Suprapubic skin (tissue), 4 donors: Measurements from ENCODE around the gene PHF21A. TPM values are rescaled to one million over a fixed set of nuclear protein-coding genes. Genes with fewer than 3 reads are reported as not detected.
"Not testable (repeated sequence)": the region's sequence is repeated elsewhere in the genome, so short reads cannot be mapped to it uniquely, and the experiment has no call there.

ENCODE experiments used
- DNase-seq, 2 donors: peaks; one replicate each; pipeline ENCODE4 v3.0.0-alpha.2; 2019; ENCODE audit warnings: low spot score in 2 of 2
- H3K27ac ChIP-seq: fragments of 200-600 bp; sonication (generic); one replicate; pipeline ENCODE4 v1.5.1; 2019
- H3K27me3 ChIP-seq: fragments of 200-600 bp; sonication (generic); one replicate; pipeline ENCODE4 v1.5.1; 2019
- H3K36me3 ChIP-seq: fragments of 200-600 bp; sonication (generic); one replicate; pipeline ENCODE4 v1.5.1; 2019
- H3K4me1 ChIP-seq: fragments of 200-600 bp; sonication (generic); one replicate; pipeline ENCODE4 v1.5.1; 2019
- H3K4me3 ChIP-seq: fragments of 200-600 bp; sonication (generic); one replicate; pipeline ENCODE4 v1.5.1; 2019; ENCODE audit warnings: mild to moderate bottlenecking
- H3K9me3 ChIP-seq: fragments of 200-600 bp; sonication (generic); one replicate; pipeline ENCODE4 v1.5.1; 2019
- EP300 ChIP-seq: sonication (generic); formaldehyde crosslinking; IDR thresholded peaks from one replicate; pipeline ENCODE4 v1.6.1; 2017; ENCODE audit warnings: antibody characterized with exemption
- POLR2A ChIP-seq, 2 donors: fragments of 450-650 bp; IDR thresholded peaks; one replicate each; pipeline ENCODE4 v1.6.1; 2017; ENCODE audit warnings: antibody characterized with exemption in 2 of 2, mild to moderate bottlenecking in 2 of 2, moderate library complexity in 2 of 2
- POLR2AphosphoS5 ChIP-seq, 3 donors: sonication (generic); formaldehyde crosslinking; IDR thresholded peaks; one replicate each; pipeline ENCODE4 v1.6.1; 2017; ENCODE audit warnings: antibody characterized with exemption in 3 of 3
- WGBS: methylation state at CpG from one replicate; pipeline ENCODE4 v1.1.5; 2018; 5-methylcytosine and 5-hydroxymethylcytosine counted together
- total RNA-seq, 4 donors: library from RNA; depleted of rRNA; stranded (reverse); fragments of >200 nt; gene quantifications; one replicate each; pipeline ENCODE4 v1.1.0, GENCODE V29; 2016
- TF ChIP-seq, protein P1 (sequence below), 2 donors: fragments of 200-600 bp in 1 of 2; fragments of 450-650 bp in 1 of 2; sonication (generic) in 1 of 2; IDR thresholded peaks; one replicate each; pipeline ENCODE4 v1.5.1; 2016 to 2019; ENCODE audit warnings: antibody characterized with exemption in 2 of 2, mild to moderate bottlenecking in 1 of 2, moderate library complexity in 1 of 2

The PHF21A gene
- total RNA-seq, 4 donors from 2014 or later = 15.1 to 89.2 (median 26.6) TPM

DNA sequence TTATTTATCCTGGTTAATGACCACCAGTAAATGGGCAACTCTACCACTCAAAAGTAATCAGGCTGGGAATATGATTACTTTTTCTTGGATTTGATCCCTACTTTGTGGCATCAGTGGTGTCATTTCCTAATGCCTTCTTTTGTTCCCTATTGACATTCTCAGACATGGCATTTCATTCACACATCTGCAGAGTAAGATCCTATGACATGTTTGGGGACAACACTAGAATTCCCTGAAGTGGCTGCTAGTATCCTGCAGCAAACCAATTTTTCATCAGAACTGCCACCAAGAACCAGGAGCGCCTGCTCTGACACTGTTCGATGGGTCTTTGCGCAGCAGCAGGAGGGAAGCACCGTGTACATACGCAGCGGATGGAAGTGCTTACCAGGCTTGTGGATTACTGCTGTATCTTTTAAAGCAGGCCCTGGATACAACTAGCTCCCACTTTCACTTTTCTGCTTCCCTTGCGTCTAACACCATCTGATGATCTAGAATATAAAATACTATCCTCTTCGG lies 101.1 kb downstream of the PHF21A start:
- Histone ChIP-seq H3K9me3 (no peaks in the 10 kb centered on the region), H3K36me3 (peaks cover 6% of the 10 kb centered on the region), H3K4me3 (no peak overlapping the region), H3K27ac (no peak overlapping the region), H3K27me3 (no peaks in the 10 kb centered on the region), H3K4me1 (no peaks in the 10 kb centered on the region)
- no peak for DNase-seq
- TF ChIP-seq POLR2AphosphoS5 (IDR thresholded peaks at IDR 0.05) = no peak
- no peak for TF ChIP-seq EP300
- no peak for TF ChIP-seq POLR2A (IDR thresholded peaks at IDR 0.05)
- TF ChIP-seq, protein P1, sequence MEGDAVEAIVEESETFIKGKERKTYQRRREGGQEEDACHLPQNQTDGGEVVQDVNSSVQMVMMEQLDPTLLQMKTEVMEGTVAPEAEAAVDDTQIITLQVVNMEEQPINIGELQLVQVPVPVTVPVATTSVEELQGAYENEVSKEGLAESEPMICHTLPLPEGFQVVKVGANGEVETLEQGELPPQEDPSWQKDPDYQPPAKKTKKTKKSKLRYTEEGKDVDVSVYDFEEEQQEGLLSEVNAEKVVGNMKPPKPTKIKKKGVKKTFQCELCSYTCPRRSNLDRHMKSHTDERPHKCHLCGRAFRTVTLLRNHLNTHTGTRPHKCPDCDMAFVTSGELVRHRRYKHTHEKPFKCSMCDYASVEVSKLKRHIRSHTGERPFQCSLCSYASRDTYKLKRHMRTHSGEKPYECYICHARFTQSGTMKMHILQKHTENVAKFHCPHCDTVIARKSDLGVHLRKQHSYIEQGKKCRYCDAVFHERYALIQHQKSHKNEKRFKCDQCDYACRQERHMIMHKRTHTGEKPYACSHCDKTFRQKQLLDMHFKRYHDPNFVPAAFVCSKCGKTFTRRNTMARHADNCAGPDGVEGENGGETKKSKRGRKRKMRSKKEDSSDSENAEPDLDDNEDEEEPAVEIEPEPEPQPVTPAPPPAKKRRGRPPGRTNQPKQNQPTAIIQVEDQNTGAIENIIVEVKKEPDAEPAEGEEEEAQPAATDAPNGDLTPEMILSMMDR (IDR thresholded peaks at IDR 0.05) = no peak
- 94% methylated on average over 8 of the region's 8 CpGs for WGBS

DNA sequence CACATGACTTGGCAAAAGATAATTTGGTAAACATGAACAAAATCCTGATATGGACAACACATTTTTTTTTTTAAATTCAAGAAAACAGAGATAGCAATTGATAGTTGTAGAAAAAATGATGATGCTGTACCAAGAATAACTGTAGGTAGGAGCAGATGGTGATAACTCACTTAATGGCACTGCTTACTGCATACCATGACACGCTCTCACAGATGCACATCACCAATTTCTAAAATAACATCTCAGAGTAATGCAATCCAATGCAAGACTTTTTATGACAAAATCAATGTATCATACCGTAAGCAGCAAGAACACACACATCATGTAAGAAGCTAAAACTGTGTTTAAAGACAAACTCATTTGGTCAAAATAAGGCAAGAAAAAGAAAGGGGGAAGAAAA lies 102.6 kb downstream of the PHF21A start:
- H3K9me3 ChIP-seq = no peaks in the 10 kb centered on the region
- TF ChIP-seq POLR2A (IDR thresholded peaks at IDR 0.05) (no peak), EP300 (no peak), POLR2AphosphoS5 (IDR thresholded peaks at IDR 0.05) (no peak)
- TF ChIP-seq, protein P1 (IDR thresholded peaks at IDR 0.05) = no peak
- H3K27me3 ChIP-seq = no peaks in the 10 kb centered on the region
- WGBS = 89% methylated on average over 2 of the region's 2 CpGs
- H3K27ac ChIP-seq = no peak overlapping the region
- peaks cover 6% of the 10 kb centered on the region for H3K36me3 ChIP-seq
- DNase-seq = no peak
- no peak overlapping the region for H3K4me3 ChIP-seq
- no peaks in the 10 kb centered on the region for H3K4me1 ChIP-seq

DNA sequence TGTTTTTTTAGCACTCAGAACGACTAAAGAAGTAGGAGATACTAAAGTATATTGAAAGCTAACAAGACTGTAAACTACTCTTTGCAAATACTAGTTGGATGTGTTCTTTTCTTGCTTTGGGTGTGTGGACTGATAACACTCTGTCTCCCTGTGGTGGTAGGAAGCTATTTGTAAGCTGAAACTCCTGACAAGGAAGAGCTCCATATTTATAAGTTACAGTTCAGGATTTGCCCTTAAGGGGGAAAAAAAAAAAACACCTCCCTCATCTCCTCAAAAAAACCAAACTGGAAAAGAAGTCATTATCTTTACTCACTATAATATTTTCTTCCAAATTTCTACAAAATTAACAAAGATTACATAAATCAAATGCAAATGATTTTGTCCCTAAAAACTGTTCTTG lies 103.9 kb downstream of the PHF21A start:
- Histone ChIP-seq H3K4me1 (no peaks in the 10 kb centered on the region), H3K27ac (no peak overlapping the region), H3K36me3 (peaks cover 6% of the 10 kb centered on the region), H3K4me3 (no peak overlapping the region), H3K9me3 (no peaks in the 10 kb centered on the region), H3K27me3 (no peaks in the 10 kb centered on the region)
- WGBS = 82% methylated on average over 1 of the region's 1 CpG
- TF ChIP-seq EP300 (no peak), POLR2A (IDR thresholded peaks at IDR 0.05) (no peak), POLR2AphosphoS5 (IDR thresholded peaks at IDR 0.05) (no peak)
- TF ChIP-seq, protein P1 (IDR thresholded peaks at IDR 0.05) = no peak
- no peak for DNase-seq

DNA sequence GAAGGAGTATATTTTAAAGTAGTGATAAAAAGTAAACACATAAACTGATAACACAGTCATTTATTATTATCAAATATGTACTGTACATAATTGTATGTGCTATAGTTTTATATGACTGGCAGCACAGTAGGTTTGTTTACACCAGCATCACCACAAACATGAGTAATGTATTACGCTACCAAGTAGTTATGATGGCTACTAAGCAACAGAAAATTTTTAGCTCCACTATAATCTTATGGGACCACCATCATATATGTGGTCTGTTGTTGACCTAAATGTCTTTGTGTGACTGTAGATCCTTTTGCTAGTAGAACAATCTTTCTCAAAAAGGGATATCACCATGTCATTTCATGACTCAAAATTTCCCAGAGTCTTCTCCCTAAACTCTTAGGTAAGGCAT lies 105.3 kb downstream of the PHF21A start:
- Histone ChIP-seq H3K27me3 (no peaks in the 10 kb centered on the region), H3K4me1 (no peaks in the 10 kb centered on the region), H3K4me3 (no peak overlapping the region), H3K27ac (no peak overlapping the region), H3K9me3 (no peaks in the 10 kb centered on the region), H3K36me3 (no peaks in the 10 kb centered on the region)
- TF ChIP-seq POLR2A (IDR thresholded peaks at IDR 0.05) (no peak), POLR2AphosphoS5 (IDR thresholded peaks at IDR 0.05) (no peak), EP300 (no peak)
- TF ChIP-seq, protein P1 (IDR thresholded peaks at IDR 0.05) = no peak
- WGBS = 94% methylated on average over 1 of the region's 1 CpG
- no peak for DNase-seq

DNA sequence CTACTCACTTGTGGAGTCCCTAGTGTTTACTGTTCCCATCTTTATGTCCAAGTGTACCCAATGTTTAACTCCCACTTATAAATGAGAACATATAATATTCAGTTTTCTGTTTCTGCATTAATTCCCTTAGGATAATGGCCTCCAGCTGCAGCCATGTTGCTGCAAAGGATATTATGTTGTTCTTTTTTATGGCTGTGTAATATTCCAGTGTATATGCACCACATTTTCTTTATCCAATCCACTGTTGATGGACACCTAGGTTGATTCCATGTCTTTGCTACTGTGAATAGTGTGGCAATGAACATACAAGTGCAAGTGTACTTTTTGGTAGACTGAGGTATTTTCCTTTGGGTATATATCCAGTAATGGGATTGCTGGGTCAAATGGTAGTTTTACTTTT lies 107.1 kb downstream of the PHF21A start:
- not testable (repeated sequence) for H3K27me3 ChIP-seq, H3K9me3 ChIP-seq, H3K27ac ChIP-seq, DNase-seq, H3K4me3 ChIP-seq, H3K4me1 ChIP-seq, H3K36me3 ChIP-seq

DNA sequence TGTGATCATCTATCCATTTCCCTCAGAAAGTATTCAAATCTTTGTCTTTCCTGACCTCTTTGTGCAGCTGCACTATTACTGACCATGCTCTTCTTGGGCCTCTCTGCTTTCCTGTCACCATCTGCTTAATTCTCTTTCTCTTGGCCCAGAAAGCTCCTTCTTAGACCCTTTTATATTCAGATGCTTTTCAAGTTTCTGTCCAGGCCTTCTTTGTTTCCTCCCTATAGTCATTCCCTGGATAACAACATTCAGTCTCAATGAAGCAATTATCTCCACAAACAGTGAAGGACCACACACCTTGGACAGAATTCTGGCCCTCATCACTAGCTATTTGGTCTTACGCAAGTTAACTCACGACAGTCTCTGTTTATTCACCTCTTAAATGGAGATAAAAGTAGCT lies 109.1 kb downstream of the PHF21A start:
- Histone ChIP-seq H3K4me1 (no peaks in the 10 kb centered on the region), H3K27ac (no peak overlapping the region), H3K36me3 (no peaks in the 10 kb centered on the region), H3K4me3 (no peak overlapping the region), H3K9me3 (no peaks in the 10 kb centered on the region), H3K27me3 (no peaks in the 10 kb centered on the region)
- DNase-seq = no peak
- WGBS = 90% methylated on average over 2 of the region's 2 CpGs
- no peak for TF ChIP-seq POLR2AphosphoS5 (IDR thresholded peaks at IDR 0.05)
- TF ChIP-seq EP300 = no peak
- TF ChIP-seq, protein P1 (IDR thresholded peaks at IDR 0.05) = no peak
- TF ChIP-seq POLR2A (IDR thresholded peaks at IDR 0.05) = no peak
